Omental fat pad (tissue), 4 donors: ENCODE measurements around the gene SIAH2. TPM values are rescaled to one million over a fixed set of nuclear protein-coding genes. Genes with fewer than 3 reads are reported as not detected.

ENCODE experiments used
- ATAC-seq: fragments of 150-250 bp; one replicate; pipeline ENCODE4 v1.9.1; 2016; ENCODE audit warnings: mild to moderate bottlenecking, moderate library complexity; ENCODE audit not compliant: low FRiP score
- DNase-seq: peaks from one replicate; pipeline ENCODE4 v3.0.0-alpha.2; 2019; ENCODE audit warnings: low spot score
- CTCF ChIP-seq, 3 donors: fragments of 450-650 bp; IDR thresholded peaks; one replicate each; pipeline ENCODE4 v1.5.1; 2016 to 2017; ENCODE audit warnings: antibody characterized with exemption in 3 of 3, mild to moderate bottlenecking in 3 of 3, moderate library complexity in 2 of 3
- total RNA-seq, 4 donors: library from RNA; depleted of rRNA; stranded (reverse); fragments of >200 nt; gene quantifications; one replicate each; pipeline ENCODE4 v1.1.0, GENCODE V29; 2016

SIAH2 gene, protein sequence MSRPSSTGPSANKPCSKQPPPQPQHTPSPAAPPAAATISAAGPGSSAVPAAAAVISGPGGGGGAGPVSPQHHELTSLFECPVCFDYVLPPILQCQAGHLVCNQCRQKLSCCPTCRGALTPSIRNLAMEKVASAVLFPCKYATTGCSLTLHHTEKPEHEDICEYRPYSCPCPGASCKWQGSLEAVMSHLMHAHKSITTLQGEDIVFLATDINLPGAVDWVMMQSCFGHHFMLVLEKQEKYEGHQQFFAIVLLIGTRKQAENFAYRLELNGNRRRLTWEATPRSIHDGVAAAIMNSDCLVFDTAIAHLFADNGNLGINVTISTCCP
- 10 to 100 TPM; 30.6 to 45.3 (median 32.1) TPM for total RNA-seq

DNA sequence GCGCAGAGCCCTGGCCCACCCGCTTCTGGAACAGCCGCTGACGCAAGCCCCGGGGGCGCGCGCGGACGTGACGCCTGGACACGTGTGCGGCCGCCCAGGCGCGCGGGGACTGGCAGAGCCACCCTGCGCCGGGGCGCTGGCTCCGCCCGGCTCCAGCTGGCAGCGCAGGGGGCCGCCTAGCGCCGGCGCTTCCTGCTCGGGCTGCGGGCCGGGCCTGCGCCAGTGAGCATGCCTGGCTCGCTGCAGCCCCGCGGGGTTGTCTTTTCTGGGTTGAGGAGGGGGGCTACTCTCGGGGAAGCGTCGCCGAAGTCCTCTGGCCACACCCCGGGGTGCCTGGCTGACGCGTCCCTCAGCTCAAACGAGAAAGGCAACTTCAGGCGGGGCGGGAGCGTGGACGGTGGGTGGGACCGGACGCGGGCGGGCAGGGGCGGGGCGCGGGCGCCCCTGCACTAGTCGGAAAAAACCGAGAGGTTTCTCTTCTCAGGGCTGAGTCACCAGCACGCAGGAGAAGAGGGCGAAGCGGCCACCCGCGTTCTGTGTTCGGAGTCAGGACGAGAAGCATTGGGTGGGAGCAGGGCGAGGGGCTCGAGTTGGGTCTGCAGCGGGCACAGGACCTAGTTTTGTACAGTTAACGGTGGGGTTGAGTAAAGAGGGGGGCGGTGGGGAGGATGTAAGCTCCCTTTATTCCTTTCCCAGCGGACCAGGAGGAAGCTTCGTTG lies at the start of gene SIAH2:
TSS of gene SIAH2 (minus strand) at position 48 of the 719 bp plus-strand sequence. CDS start 320 bp downstream, outside the sequence.
- TF ChIP-seq CTCF (IDR thresholded peaks at IDR 0.05) = no peak
- peak; percentile 96 for ATAC-seq

GRCh38 chr3:150811984-150812383 lies 49.0 kb upstream of the SIAH2 start:
- TF ChIP-seq CTCF (IDR thresholded peaks at IDR 0.05) = no peak
- DNase-seq = no peak
- ATAC-seq = no peak

More for the DNA sequence above, at the start of gene SIAH2:
- DNase-seq = peak; percentile 75

DNA sequence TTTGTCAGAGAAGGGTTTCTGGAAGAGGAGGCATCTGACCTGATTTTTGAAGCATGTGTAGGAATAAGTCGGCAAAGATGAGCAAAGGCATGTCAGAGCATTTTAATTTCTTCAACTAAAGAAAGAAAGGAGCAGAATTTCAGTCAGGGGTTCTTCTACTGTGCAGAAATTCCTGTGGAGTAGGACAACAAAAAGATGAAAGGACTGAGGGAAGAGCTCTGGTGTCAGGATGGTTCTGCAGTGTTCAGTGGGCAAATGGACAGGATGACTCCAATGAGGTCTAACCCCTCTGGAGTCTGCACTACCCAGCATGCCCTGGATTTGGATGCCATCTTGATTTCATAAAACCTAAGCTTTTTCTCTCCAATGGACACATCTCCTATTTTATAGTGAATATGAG lies 47.7 kb upstream of the SIAH2 start:
- no peak for DNase-seq

GRCh38 chr3:150806185-150806835 lies 43.3 kb upstream of the SIAH2 start:
- ATAC-seq = no peak
- TF ChIP-seq CTCF (IDR thresholded peaks at IDR 0.05) = no peak
- DNase-seq = no peak

More for the DNA sequence above, 47.7 kb upstream of the SIAH2 start:
- TF ChIP-seq CTCF (IDR thresholded peaks at IDR 0.05) = no peak
- ATAC-seq = no peak

DNA sequence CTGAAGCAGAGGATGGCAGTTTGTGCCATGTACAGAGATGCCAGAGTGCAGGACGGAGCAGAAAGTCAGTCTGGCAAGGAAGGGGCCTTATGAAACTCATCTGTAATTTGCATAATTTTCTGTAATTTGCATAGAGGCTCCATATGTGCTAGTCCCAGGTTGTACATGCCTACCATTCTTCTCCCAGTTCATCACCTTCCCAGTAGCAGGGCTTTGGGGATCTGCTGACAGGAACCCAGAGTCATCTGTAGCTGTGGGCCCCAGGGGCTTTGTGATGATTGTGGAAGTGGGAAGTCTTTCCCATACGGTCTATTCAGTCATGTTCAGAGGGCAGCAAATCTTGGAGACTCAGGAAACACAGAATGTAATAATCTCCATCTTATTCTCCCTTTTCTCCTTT lies 42.4 kb upstream of the SIAH2 start:
- DNase-seq (no peak), ATAC-seq (no peak)
- no peak for TF ChIP-seq CTCF (IDR thresholded peaks at IDR 0.05)

- TF ChIP-seq CTCF (IDR thresholded peaks at IDR 0.05) = no peak
- ATAC-seq (no peak), DNase-seq (no peak)
Observed at GRCh38 chr3:150803440-150803985, 40.5 kb upstream of the SIAH2 start.
